Stimulated activated CD4-positive, alpha-beta T cell treated with anti-CD3 and anti-CD28 coated beads, Interleukin-4, amount 100 ng/mL, for 48 hours (primary cell): ENCODE data around the gene NME1.
"Not testable (repeated sequence)": the region's sequence is repeated elsewhere in the genome, so short reads cannot be mapped to it uniquely, and the experiment has no call there.

ENCODE experiments used
- DNase-seq, 2 donors: peaks; one replicate each; pipeline ENCODE4 v3.0.0-alpha.2; 2020; ENCODE audit warnings: low read depth in 2 of 2

The NME1 gene

GRCh38 chr17:51153210-51154072, at the start of gene NME1:
Gene NME1 (plus strand): TSS chr17:51153559. CDS start chr17:51155655, 2,096 bp downstream.
- DNase-seq, result peak; percentile 94 to 95

- no peak for DNase-seq
These were observed 45.6 kb upstream of the NME1 start for GRCh38 chr17:51107778-51108177.

GRCh38 chr17:51112303-51113222, 40.8 kb upstream of the NME1 start:
- DNase-seq, result not testable (repeated sequence)

GRCh38 chr17:51115179-51115578, 38.2 kb upstream of the NME1 start:
- DNase-seq, result no peak

DNA sequence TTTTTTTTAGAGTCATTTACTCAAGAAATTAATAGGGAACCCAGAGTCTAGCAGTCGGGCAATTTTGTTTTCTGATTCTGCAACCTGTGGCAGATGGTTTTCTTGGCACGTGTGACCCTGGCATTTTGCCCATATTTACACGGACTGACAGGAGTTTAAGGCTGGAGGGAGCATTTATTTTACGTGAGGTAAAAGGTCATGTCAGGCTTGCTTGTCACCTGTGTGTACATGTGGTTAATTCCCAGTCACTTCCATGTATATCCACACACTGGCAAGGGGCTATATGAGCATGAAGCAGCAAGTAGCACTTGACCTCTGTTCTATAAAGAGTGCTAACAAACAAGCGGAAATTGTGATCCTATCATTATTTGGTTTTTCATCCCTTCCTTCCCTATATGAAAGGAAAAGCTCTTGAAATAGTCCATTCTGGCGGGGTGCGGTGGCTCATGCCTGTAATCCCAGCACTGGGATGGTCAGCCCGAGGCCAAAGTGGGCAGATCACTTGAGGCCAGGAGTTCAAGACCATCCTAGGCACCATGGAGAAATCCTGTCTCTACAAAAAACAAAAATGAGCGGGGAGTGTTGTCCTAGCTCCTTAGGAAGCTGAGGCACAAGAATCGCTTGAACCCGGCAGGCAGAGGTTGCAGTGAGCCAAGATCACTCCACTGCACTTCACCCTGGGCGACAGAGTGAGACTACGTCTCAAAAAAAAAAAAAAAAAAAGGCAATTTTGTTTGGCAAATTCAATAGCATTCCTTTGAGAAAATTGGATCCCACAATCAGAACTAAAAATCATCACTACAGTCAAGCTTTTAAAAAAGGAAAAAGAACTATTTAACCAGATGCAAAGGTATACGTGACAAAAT, 34.8 kb upstream of the NME1 start:
- DNase-seq, result no peak

DNA sequence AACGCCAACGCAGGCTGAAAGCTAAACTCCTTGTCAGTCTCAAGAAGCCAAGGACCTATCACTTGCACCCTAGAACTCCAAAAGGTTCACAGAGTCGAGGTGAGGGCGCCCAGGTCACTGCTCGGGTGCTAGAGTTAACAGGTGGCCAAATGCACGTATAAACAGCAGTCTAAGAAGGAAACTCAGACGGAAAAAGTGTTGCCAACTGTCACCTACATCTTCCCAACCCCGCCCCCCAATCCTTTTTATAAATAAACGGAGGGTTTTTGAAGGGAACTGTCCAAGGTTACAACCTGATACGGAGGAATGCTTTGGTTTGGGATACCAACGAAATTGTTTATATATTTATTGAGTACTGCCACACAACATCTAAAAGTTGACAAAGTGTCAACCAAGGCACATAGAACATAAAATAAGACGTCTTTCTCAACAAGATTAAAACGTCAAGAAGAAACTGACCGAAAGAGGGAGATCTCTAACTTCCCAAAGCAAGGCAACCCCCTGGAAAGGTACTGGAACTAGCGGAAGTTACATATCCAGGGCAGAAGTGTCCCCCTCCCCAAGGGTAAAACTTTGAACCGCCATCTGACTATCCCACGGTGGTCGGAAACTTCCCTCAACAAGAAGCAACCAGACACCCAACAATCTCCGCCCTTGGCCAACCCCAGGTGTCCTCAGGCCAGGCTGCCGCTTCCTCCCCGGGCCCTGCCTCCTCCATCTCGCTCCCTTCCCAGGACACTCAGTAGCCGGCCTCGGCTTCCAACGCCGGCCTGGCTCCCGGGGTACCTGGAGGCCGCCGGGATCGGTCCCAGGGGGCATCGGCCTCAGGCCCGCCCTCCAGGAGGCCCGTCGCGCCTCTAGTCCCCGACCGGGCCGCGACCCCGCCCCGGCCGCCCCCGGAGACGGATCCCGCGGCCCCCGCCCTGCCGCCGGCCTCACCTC, 33.7 kb upstream of the NME1 start:
- peak in 1 of 2 donors; percentile 26 for DNase-seq

DNA sequence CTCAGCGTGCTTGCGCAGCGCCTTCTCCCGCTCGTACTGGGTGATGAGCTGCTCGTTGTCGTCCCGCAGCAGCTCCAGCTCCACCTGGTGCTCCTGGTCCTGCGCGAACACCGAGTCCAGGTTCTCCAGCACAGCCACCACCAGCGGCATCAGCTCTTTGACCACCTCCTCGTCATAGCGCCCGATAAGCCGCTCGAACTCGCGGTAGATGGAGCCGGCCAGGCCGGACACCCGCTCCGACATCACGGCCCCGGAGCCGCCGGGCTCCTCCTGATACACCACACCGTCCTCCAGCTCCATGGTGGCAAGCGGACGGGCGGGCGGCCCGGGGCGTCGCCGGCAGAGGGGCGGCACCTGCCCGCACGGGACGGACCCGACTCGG, 33.0 kb upstream of the NME1 start:
- DNase-seq, result peak in 1 of 2 donors; percentile 30

- DNase-seq, result peak; percentile 86 to 91
These were observed 32.4 kb upstream of the NME1 start, which contains the start of gene SPAG9 for GRCh38 chr17:51120739-51121619. Gene SPAG9 (minus strand): TSS chr17:51120868. CDS start chr17:51120656, 212 bp downstream.

DNA sequence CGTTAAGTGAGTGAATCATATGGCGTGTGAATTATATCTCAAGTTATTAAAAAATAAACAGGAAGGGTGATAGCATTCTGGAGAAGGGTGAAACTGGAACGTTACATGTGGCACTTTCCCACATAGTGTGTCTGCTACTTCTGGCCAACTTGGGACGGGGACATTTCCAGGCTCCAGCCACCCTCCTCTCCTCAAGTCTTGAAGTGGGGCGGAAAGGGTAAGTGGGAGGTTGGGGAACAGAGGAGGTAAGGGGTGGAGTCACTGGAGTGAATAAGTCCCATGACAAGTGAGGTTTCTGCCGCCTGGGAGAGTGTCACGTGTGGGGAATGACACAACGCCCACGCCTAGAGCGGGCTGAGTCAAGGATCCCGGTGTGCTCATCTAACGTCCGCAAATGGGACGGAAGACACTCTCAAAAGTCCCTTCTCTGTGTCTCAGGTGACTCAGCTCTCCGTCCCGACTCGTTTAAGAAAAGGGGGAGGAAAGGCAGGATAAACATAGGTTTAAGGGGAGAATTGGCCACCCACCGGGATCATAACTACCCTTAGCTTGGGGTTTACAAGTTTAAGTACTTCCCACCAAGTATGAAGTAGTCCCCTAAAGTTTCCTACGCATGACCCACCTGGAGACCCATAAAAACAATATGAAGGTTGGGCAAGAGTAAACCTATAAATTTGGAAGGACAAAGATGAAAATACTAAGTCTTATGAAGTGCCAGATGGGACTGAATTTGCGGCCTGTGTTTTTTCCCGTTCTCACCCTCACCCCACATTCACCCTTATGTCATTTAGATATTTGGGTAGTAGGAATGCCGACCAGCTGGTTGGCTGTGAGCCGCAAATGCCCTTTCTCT, 31.5 kb upstream of the NME1 start:
- peak; percentile 83 to 89 for DNase-seq

GRCh38 chr17:51122473-51123115, 30.8 kb upstream of the NME1 start:
- not testable (repeated sequence) for DNase-seq

DNA sequence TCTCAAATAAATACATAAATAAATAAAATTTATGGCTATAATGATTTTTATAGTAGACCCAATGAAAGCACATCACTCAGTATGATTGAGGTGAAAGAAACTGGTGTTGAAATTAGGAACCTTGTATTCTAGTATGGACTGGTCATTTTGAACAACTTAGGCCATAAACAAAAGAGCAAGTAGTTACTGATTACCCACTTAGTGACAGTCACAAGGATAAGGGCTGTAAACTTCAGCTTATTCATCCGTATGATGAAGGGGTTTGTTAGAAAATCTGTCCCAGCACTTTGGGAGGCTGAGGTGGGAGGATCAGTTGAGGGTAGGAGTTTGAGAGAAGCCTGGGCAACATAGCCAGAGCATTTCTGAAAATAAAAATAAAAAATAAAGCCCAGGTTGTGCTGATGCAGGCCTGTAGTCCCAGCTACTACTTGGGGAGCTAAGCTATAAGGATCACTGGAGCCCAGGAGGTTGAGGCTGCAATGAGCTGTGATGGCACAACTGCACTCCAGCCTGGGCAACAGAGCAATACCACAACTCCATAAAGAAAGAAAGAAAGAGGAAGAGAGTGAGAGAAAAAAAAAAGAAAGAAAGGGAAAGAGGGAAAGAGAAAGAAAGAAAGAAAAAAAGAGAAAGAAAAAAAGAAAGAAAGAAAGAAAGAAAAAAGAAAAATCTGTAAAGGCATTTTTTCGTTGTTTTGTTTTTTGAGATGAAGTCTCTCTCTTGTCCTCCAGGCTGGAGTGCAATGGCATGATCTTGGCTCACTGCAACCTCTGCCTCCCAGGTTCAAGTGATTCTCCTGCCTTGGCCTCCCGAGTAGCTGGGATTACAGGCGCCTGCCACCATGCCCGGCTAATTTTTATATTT, 28.5 kb upstream of the NME1 start:
- DNase-seq, result no peak

DNA sequence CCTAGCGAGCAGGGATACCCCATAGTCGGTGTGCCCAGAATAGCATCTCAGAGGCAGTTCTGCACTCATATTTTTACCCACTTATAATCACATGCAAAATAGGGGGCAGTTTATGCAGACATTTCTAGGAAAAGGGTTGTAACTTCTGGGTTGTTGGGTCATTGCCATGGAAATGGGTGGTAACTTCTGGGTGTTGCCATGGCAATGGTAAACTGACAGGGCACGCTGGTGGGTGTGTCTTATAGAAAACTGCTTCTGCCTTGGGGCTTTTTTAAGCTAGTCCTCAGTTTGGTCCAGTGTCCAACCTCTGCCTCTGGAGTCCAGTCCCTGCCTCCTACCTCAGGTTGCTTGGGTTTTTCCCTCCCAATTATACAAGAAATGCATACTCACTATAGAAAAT, 25.3 kb upstream of the NME1 start:
- no peak for DNase-seq

DNA sequence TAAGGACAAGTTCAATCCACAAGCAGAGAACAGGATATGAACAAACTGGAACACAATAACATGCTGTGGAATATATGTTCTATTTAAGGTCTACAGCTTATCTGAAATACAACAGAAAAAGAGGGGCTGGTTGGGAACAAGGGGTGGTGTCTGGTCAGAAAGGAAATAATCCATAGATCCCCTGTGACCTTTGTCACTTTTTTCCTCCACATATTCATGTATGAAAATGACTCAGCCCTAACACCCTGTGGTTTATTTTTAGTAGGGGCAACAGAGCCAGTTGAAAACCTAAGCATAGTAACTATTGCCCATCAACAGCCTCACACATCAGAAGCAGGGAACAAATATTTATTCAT, 20.4 kb upstream of the NME1 start:
- no peak for DNase-seq

- DNase-seq, result no peak
These were observed 20.0 kb upstream of the NME1 start for GRCh38 chr17:51133365-51133764.

DNA sequence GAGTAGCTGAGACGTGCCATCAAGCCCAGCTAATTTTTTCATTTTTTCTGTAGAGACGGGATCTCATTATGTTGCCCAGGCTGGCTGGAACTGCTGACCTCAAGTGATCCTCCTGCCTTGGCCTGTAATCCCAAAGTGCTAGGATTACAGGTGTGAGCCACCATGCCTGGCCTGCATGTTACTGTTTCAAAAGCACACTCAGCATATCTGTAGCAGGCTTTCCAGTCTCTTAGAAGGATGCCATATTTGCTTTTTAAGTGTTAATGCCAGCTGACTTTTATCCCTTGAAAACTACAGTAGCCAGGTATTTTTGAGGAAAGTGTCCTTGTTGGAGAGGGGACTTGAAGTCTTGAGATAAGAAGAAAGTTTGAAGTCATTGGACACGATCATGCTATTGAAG, 17.4 kb upstream of the NME1 start:
- DNase-seq, result no peak

DNA sequence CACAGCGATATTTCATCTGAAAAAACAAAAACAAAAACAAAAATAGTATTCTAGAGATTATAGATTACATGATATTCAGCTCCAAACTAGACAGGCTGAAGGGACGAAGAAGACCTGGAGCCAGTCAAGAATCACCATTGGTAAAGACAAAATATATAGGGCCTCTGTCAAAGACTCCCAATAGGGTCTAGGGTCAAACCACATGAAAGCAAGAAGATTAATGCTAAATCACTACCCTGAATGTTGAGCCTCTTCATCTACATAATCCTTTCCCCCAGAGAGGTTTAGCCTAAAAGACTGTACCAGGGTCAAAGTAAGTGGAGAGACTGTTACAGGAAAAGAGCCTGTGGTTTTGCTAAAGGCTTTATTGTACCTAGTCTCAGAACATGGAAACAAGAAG, 10.8 kb upstream of the NME1 start:
- no peak for DNase-seq
